Measurements from ENCODE around the gene SH3RF1.

SH3RF1 gene

GRCh38 chr4:169268951-169269760 is 1.6 kb downstream of the SH3RF1 start:
- peak overlapping the region; percentile 37 for H3K9ac ChIP-seq (ENCODE audit: low read depth, low read length, poor library complexity)
- peak overlapping the region; percentile 35 for H3K23ac ChIP-seq (ENCODE audit: low read depth, low read length, poor library complexity)

GRCh38 chr4:169267070-169267469 is 3.7 kb downstream of the SH3RF1 start:
- H2AFZ ChIP-seq (ENCODE audit: low read length) = no peak overlapping the region
- DNase-seq (ENCODE audit: low spot score) = no peak
- H4K8ac ChIP-seq (ENCODE audit: low read depth, low read length) = no peak overlapping the region
- H3K4ac ChIP-seq (ENCODE audit: low read length) = no peak overlapping the region
- no peaks in the 10 kb centered on the region for H3K27me3 ChIP-seq (ENCODE audit: control insufficient read depth in 3 of 3, insufficient read depth in 3 of 3, low read depth in 1 of 3, low read length in 3 of 3)
- no peak overlapping the region for H2BK120ac ChIP-seq (ENCODE audit: low read depth, low read length)
- H3K4me3 ChIP-seq (ENCODE audit: low read length in 2 of 2) = no peak overlapping the region
- no peak overlapping the region for H3K14ac ChIP-seq (ENCODE audit: low read length)
- H3K9ac ChIP-seq (ENCODE audit: low read depth, low read length, poor library complexity) = no peak overlapping the region
- no peak overlapping the region for H2AK5ac ChIP-seq (ENCODE audit: low read depth, low read length)
- no peak overlapping the region for H3K4me2 ChIP-seq (ENCODE audit: insufficient read depth, low read length, poor library complexity, severe bottlenecking)
- H2BK5ac ChIP-seq (ENCODE audit: low read length) = no peak overlapping the region
- H3K36me3 ChIP-seq (replicated peaks in 1 of 2; ENCODE audit: control insufficient read depth in 2 of 2, insufficient read depth in 2 of 2, low read length in 2 of 2) = peaks cover 9 to 63% of the 10 kb centered on the region in 2 donors
- WGBS, 2 donors (ENCODE audit: extremely low coverage in 2 of 2, insufficient read length in 2 of 2, insufficient replicate concordance in 1 of 2) = no CpG with 5 or more reads among the region's 1 CpG
- no peak overlapping the region for H2BK15ac ChIP-seq (ENCODE audit: low read length)
- no peak overlapping the region for H2BK12ac ChIP-seq (ENCODE audit: low read length)
- H3K79me1 ChIP-seq (ENCODE audit: low read depth, low read length) = peaks cover 2% of the 10 kb centered on the region
- peaks cover 4 to 10% of the 10 kb centered on the region in 2 donors for H3K4me1 ChIP-seq (ENCODE audit: control insufficient read depth in 2 of 2, insufficient read depth in 1 of 2, low read depth in 1 of 2, low read length in 2 of 2)
- no peak overlapping the region for H4K91ac ChIP-seq (ENCODE audit: low read depth, low read length, poor library complexity)
- peaks cover 5 to 35% of the 10 kb centered on the region in 2 donors for H3K9me3 ChIP-seq (replicated peaks in 1 of 2; ENCODE audit: control insufficient read depth in 2 of 2, insufficient read depth in 1 of 2, low read depth in 1 of 2, low read length in 2 of 2)
- no peak overlapping the region for H3K27ac ChIP-seq (replicated peaks; ENCODE audit: low read length)
- H3K23ac ChIP-seq (ENCODE audit: low read depth, low read length, poor library complexity) = no peak overlapping the region
- H3K18ac ChIP-seq (ENCODE audit: low read length) = no peak overlapping the region

More at GRCh38 chr4:169268951-169269760, 1.6 kb downstream of the SH3RF1 start:
- no peak overlapping the region for H2BK12ac ChIP-seq (ENCODE audit: low read length)
- H3K4ac ChIP-seq (ENCODE audit: low read length) = no peak overlapping the region
- no peak overlapping the region for H3K27ac ChIP-seq (replicated peaks; ENCODE audit: low read length)
- no CpG with 5 or more reads among the region's 13 CpGs for WGBS, 2 donors (ENCODE audit: extremely low coverage in 2 of 2, insufficient read length in 2 of 2, insufficient replicate concordance in 1 of 2)
- no peaks in the 10 kb centered on the region for H3K27me3 ChIP-seq (ENCODE audit: control insufficient read depth in 3 of 3, insufficient read depth in 3 of 3, low read depth in 1 of 3, low read length in 3 of 3)
- no peak overlapping the region for H2BK120ac ChIP-seq (ENCODE audit: low read depth, low read length)
- peak overlapping the region; percentile 87 for H2BK5ac ChIP-seq (ENCODE audit: low read length)
- H3K4me2 ChIP-seq (ENCODE audit: insufficient read depth, low read length, poor library complexity, severe bottlenecking) = peak overlapping the region; percentile 68
- peak overlapping the region; percentile 58 for H3K18ac ChIP-seq (ENCODE audit: low read length)
- H3K4me3 ChIP-seq (ENCODE audit: low read length in 2 of 2) = peak overlapping the region; percentile 71 to 72
- no peak overlapping the region for H4K8ac ChIP-seq (ENCODE audit: low read depth, low read length)
- peaks cover 2% of the 10 kb centered on the region for H3K79me1 ChIP-seq (ENCODE audit: low read depth, low read length)
- H2AK5ac ChIP-seq (ENCODE audit: low read depth, low read length) = peak overlapping the region; percentile 7
- H3K14ac ChIP-seq (ENCODE audit: low read length) = peak overlapping the region; percentile 64
- no peak overlapping the region for H4K91ac ChIP-seq (ENCODE audit: low read depth, low read length, poor library complexity)
- H3K9me3 ChIP-seq (replicated peaks in 1 of 2; ENCODE audit: control insufficient read depth in 2 of 2, insufficient read depth in 1 of 2, low read depth in 1 of 2, low read length in 2 of 2) = peaks cover 4 to 16% of the 10 kb centered on the region in 2 donors
- no peak for DNase-seq (ENCODE audit: low spot score)
- peaks cover 6 to 42% of the 10 kb centered on the region in 2 donors for H3K36me3 ChIP-seq (replicated peaks in 1 of 2; ENCODE audit: control insufficient read depth in 2 of 2, insufficient read depth in 2 of 2, low read length in 2 of 2)
- H2AFZ ChIP-seq (ENCODE audit: low read length) = no peak overlapping the region
- no peak overlapping the region for H2BK15ac ChIP-seq (ENCODE audit: low read length)
- H3K4me1 ChIP-seq (ENCODE audit: control insufficient read depth in 2 of 2, insufficient read depth in 1 of 2, low read depth in 1 of 2, low read length in 2 of 2) = peaks cover 4 to 10% of the 10 kb centered on the region in 2 donors

- Histone ChIP-seq H3K79me1 (ENCODE audit: low read depth, low read length) (peaks cover 2% of the 10 kb centered on the region), H2BK12ac (ENCODE audit: low read length) (no peak overlapping the region), H3K27ac (replicated peaks; ENCODE audit: low read length) (no peak overlapping the region), H2AK5ac (ENCODE audit: low read depth, low read length) (no peak overlapping the region), H3K4me2 (ENCODE audit: insufficient read depth, low read length, poor library complexity, severe bottlenecking) (no peak overlapping the region), H4K8ac (ENCODE audit: low read depth, low read length) (no peak overlapping the region), H3K4ac (ENCODE audit: low read length) (no peak overlapping the region), H2BK120ac (ENCODE audit: low read depth, low read length) (no peak overlapping the region), H3K4me3 (ENCODE audit: low read length in 2 of 2) (no peak overlapping the region), H3K23ac (ENCODE audit: low read depth, low read length, poor library complexity) (no peak overlapping the region), H2AFZ (ENCODE audit: low read length) (no peak overlapping the region), H4K91ac (ENCODE audit: low read depth, low read length, poor library complexity) (no peak overlapping the region), H3K18ac (ENCODE audit: low read length) (no peak overlapping the region), H3K14ac (ENCODE audit: low read length) (no peak overlapping the region), H2BK5ac (ENCODE audit: low read length) (no peak overlapping the region), H3K9me3 (replicated peaks in 1 of 2; ENCODE audit: control insufficient read depth in 2 of 2, insufficient read depth in 1 of 2, low read depth in 1 of 2, low read length in 2 of 2) (peaks cover 5 to 35% of the 10 kb centered on the region in 2 donors), H3K4me1 (ENCODE audit: control insufficient read depth in 2 of 2, insufficient read depth in 1 of 2, low read depth in 1 of 2, low read length in 2 of 2) (peaks cover 4 to 10% of the 10 kb centered on the region in 2 donors), H3K9ac (ENCODE audit: low read depth, low read length, poor library complexity) (no peak overlapping the region), H3K27me3 (ENCODE audit: control insufficient read depth in 3 of 3, insufficient read depth in 3 of 3, low read depth in 1 of 3, low read length in 3 of 3) (no peaks in the 10 kb centered on the region), H2BK15ac (ENCODE audit: low read length) (no peak overlapping the region), H3K36me3 (replicated peaks in 1 of 2; ENCODE audit: control insufficient read depth in 2 of 2, insufficient read depth in 2 of 2, low read length in 2 of 2) (peaks cover 9 to 64% of the 10 kb centered on the region in 2 donors)
- WGBS, 2 donors (ENCODE audit: extremely low coverage in 2 of 2, insufficient read length in 2 of 2, insufficient replicate concordance in 1 of 2) = no CpG with 5 or more reads among the region's 3 CpGs
- DNase-seq (ENCODE audit: low spot score) = no peak
Measured at GRCh38 chr4:169266661-169267060, 4.1 kb downstream of the SH3RF1 start.

GRCh38 chr4:169266081-169266480 is 4.7 kb downstream of the SH3RF1 start:
- no peak overlapping the region for H3K14ac ChIP-seq (ENCODE audit: low read length)
- no peak overlapping the region for H3K9ac ChIP-seq (ENCODE audit: low read depth, low read length, poor library complexity)
- peaks cover 5 to 15% of the 10 kb centered on the region in 2 donors for H3K4me1 ChIP-seq (ENCODE audit: control insufficient read depth in 2 of 2, insufficient read depth in 1 of 2, low read depth in 1 of 2, low read length in 2 of 2)
- H2BK5ac ChIP-seq (ENCODE audit: low read length) = no peak overlapping the region
- H2AK5ac ChIP-seq (ENCODE audit: low read depth, low read length) = no peak overlapping the region
- peaks cover 5 to 35% of the 10 kb centered on the region in 2 donors for H3K9me3 ChIP-seq (replicated peaks in 1 of 2; ENCODE audit: control insufficient read depth in 2 of 2, insufficient read depth in 1 of 2, low read depth in 1 of 2, low read length in 2 of 2)
- H3K36me3 ChIP-seq (replicated peaks in 1 of 2; ENCODE audit: control insufficient read depth in 2 of 2, insufficient read depth in 2 of 2, low read length in 2 of 2) = peaks cover 9 to 64% of the 10 kb centered on the region in 2 donors
- no peak overlapping the region for H3K18ac ChIP-seq (ENCODE audit: low read length)
- no peak overlapping the region for H4K8ac ChIP-seq (ENCODE audit: low read depth, low read length)
- no peak overlapping the region for H3K4me3 ChIP-seq (ENCODE audit: low read length in 2 of 2)
- WGBS, 2 donors (ENCODE audit: extremely low coverage in 2 of 2, insufficient read length in 2 of 2, insufficient replicate concordance in 1 of 2) = no CpG with 5 or more reads among the region's 4 CpGs
- no peak for DNase-seq (ENCODE audit: low spot score)
- no peak overlapping the region for H2BK15ac ChIP-seq (ENCODE audit: low read length)
- H3K27ac ChIP-seq (replicated peaks; ENCODE audit: low read length) = no peak overlapping the region
- H4K91ac ChIP-seq (ENCODE audit: low read depth, low read length, poor library complexity) = no peak overlapping the region
- H3K23ac ChIP-seq (ENCODE audit: low read depth, low read length, poor library complexity) = no peak overlapping the region
- no peaks in the 10 kb centered on the region for H3K79me1 ChIP-seq (ENCODE audit: low read depth, low read length)
- no peak overlapping the region for H3K4ac ChIP-seq (ENCODE audit: low read length)
- H2AFZ ChIP-seq (ENCODE audit: low read length) = no peak overlapping the region
- no peak overlapping the region for H3K4me2 ChIP-seq (ENCODE audit: insufficient read depth, low read length, poor library complexity, severe bottlenecking)
- no peak overlapping the region for H2BK12ac ChIP-seq (ENCODE audit: low read length)
- H2BK120ac ChIP-seq (ENCODE audit: low read depth, low read length) = no peak overlapping the region
- no peaks in the 10 kb centered on the region for H3K27me3 ChIP-seq (ENCODE audit: control insufficient read depth in 3 of 3, insufficient read depth in 3 of 3, low read depth in 1 of 3, low read length in 3 of 3)
